Measurements from ENCODE around the gene CNTNAP5.

CNTNAP5 gene

GRCh38 chr2:124088616-124089015 is 63.5 kb downstream of the CNTNAP5 start:
- DNase-seq (ENCODE audit: insufficient read length, low spot score) (no peak), FAIRE-seq (no peak)

DNA sequence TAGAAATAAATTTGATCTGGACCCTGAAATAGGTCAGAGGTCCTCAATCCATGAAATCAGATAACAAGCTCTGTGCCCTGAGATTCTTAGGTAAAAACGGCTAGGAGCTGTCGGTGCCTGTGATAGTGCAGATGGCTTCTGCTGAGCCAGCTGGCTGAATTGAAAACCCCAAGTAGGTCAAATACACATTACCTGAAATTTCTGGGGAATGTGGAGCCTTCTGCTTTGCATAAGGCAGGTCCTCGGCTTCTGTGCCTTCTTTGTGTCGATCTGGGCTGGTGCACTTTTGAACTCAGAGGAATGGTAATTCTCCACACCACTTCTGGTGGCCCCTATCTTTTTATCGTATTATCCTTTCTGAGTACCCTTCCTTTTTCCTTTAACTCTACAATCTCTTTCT is 66.6 kb downstream of the CNTNAP5 start:
- FAIRE-seq (no peak), DNase-seq (ENCODE audit: insufficient read length, low spot score) (no peak)
- TF ChIP-seq POLR2A (IDR thresholded peaks at IDR 0.05; ENCODE audit: low read depth, low read length) = no peak

More at GRCh38 chr2:124088616-124089015, 63.5 kb downstream of the CNTNAP5 start:
- TF ChIP-seq POLR2A (IDR thresholded peaks at IDR 0.05; ENCODE audit: low read depth, low read length) = no peak

GRCh38 chr2:124092651-124093050 is 67.6 kb downstream of the CNTNAP5 start:
- DNase-seq (ENCODE audit: insufficient read length, low spot score) = no peak
- no peak for FAIRE-seq
- TF ChIP-seq POLR2A (IDR thresholded peaks at IDR 0.05; ENCODE audit: low read depth, low read length) = no peak

DNA sequence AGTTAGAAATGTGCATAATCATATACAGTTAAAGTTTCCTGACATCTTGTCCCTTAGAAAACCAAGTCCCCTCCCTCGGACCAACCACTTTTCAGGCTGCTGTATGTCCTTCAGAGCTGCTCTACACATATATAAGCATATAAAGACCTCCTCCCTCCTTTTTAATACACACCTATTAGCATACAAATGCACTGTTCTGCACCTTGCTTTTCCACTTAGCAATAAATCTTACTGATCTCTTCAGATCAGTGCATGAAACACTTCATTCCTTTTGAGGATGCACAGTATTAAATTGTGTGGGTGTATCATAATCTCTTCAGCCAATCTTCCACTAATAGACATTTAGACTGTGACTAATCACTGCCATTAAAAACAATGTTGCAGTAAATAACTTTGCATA is 79.8 kb downstream of the CNTNAP5 start:
- no peak for FAIRE-seq
- no peak for TF ChIP-seq POLR2A (IDR thresholded peaks at IDR 0.05; ENCODE audit: low read depth, low read length)
- DNase-seq (ENCODE audit: insufficient read length, low spot score) = no peak

DNA sequence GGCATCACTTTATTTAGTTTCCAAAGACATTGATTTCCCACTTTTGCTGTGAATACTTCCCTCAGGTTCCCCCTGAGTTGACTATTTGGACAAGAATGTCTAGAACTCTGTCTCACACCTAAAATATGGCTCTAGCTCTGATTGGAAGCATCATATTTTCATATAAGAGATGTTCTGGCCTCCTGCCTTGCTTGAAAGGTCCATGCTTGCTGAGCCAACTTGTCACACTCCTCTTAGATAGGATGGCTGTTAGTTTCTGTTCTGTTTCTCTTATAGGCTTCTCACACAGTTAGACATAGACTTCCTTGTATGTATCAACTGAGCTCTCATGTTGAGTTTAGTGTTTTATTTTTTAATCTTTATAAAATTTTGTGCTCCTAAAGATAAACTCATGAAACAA is 87.1 kb downstream of the CNTNAP5 start:
- TF ChIP-seq POLR2A (IDR thresholded peaks at IDR 0.05; ENCODE audit: low read depth, low read length) = no peak
- DNase-seq (ENCODE audit: insufficient read length, low spot score) (no peak), FAIRE-seq (no peak)

- FAIRE-seq (no peak), DNase-seq (ENCODE audit: insufficient read length, low spot score) (no peak)
- no peak for TF ChIP-seq POLR2A (IDR thresholded peaks at IDR 0.05; ENCODE audit: low read depth, low read length)
Measured at GRCh38 chr2:124112966-124113365, 87.9 kb downstream of the CNTNAP5 start.

DNA sequence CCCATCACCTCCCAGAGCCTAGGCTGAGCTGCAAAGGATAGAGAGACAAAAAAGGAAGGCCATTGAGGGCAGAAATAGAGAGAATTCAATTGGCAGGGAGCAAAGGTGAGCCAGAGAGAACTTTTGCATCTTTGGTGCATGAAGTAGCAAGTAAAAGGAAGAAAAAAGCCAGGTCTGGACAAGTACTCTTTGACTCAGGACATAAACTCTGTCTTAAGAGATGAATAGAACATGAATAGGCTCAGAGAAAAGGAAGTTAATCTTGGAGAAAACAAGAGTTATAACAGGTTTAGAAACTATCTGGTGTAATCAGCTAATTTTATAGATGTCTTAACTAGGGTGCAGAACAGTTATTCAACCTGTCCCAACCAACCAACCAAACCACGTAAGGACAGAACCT is 95.2 kb downstream of the CNTNAP5 start:
- DNase-seq (ENCODE audit: insufficient read length, low spot score) (no peak), FAIRE-seq (no peak)
- TF ChIP-seq POLR2A (IDR thresholded peaks at IDR 0.05; ENCODE audit: low read depth, low read length) = no peak

GRCh38 chr2:124121106-124121505 is 96.0 kb downstream of the CNTNAP5 start:
- no peak for TF ChIP-seq POLR2A (IDR thresholded peaks at IDR 0.05; ENCODE audit: low read depth, low read length)
- no peak for DNase-seq (ENCODE audit: insufficient read length, low spot score)
- FAIRE-seq = no peak

GRCh38 chr2:124121760-124122275 is 96.7 kb downstream of the CNTNAP5 start:
- DNase-seq (ENCODE audit: insufficient read length, low spot score) (no peak), FAIRE-seq (no peak)
- TF ChIP-seq POLR2A (IDR thresholded peaks at IDR 0.05; ENCODE audit: low read depth, low read length) = no peak

- no peak for FAIRE-seq
- TF ChIP-seq POLR2A (IDR thresholded peaks at IDR 0.05; ENCODE audit: low read depth, low read length) = no peak
- DNase-seq (ENCODE audit: insufficient read length, low spot score) = no peak
Measured at GRCh38 chr2:124122340-124122739, 97.3 kb downstream of the CNTNAP5 start.

- TF ChIP-seq POLR2A (IDR thresholded peaks at IDR 0.05; ENCODE audit: low read depth, low read length) = no peak
- DNase-seq (ENCODE audit: insufficient read length, low spot score) = no peak
- no peak for FAIRE-seq
Measured at GRCh38 chr2:124131276-124131675, 106.2 kb downstream of the CNTNAP5 start.

- no peak for TF ChIP-seq POLR2A (IDR thresholded peaks at IDR 0.05; ENCODE audit: low read depth, low read length)
- no peak for FAIRE-seq
- DNase-seq (ENCODE audit: insufficient read length, low spot score) = no peak
Measured at GRCh38 chr2:124136110-124136509, 111.0 kb downstream of the CNTNAP5 start.

- DNase-seq (ENCODE audit: insufficient read length, low spot score) = no peak
- no peak for FAIRE-seq
- no peak for TF ChIP-seq POLR2A (IDR thresholded peaks at IDR 0.05; ENCODE audit: low read depth, low read length)
Measured at GRCh38 chr2:124138076-124138475, 113.0 kb downstream of the CNTNAP5 start.

DNA sequence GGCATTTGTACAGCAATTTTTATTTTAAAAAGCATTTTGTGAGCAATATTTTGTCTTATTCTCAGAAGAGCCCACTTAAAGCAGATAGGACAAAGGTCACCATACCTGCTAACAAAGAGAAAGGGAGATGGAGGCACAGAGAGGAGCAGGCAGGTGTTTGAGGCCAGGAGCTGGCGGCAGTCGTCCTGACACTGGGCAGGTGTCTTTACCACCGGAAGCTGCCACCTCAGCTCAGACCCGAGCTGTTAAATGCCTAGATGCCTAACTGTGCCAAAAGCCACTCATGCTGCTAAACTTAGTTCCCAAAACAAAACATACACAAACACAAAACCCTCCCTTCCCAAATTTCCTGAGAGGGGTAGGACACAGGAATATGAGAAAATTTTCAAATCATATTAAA is 120.9 kb downstream of the CNTNAP5 start:
- TF ChIP-seq POLR2A (IDR thresholded peaks at IDR 0.05; ENCODE audit: low read depth, low read length) = no peak
- FAIRE-seq (no peak), DNase-seq (ENCODE audit: insufficient read length, low spot score) (no peak)

DNA sequence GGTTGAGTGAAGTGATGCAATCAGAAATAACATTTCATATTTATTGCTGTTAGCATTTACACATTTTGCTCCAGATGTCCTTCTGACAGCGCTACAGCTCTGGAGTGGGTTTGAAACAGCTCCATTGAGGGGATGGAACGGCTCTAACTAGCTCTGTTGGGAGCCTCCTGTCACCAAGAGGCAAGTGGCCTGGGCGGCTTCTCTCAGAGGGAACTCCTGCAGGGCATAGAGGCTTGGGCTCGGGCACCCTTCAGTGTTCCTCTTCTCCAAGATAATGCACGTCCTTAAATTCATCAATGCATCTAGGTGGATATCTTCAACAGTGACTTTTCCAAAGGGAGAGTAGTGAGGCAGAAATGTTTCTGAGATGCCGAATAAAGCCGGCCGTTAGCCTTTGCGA is 122.5 kb downstream of the CNTNAP5 start:
- FAIRE-seq (no peak), DNase-seq (ENCODE audit: insufficient read length, low spot score) (no peak)
- TF ChIP-seq POLR2A (IDR thresholded peaks at IDR 0.05; ENCODE audit: low read depth, low read length) = no peak

DNA sequence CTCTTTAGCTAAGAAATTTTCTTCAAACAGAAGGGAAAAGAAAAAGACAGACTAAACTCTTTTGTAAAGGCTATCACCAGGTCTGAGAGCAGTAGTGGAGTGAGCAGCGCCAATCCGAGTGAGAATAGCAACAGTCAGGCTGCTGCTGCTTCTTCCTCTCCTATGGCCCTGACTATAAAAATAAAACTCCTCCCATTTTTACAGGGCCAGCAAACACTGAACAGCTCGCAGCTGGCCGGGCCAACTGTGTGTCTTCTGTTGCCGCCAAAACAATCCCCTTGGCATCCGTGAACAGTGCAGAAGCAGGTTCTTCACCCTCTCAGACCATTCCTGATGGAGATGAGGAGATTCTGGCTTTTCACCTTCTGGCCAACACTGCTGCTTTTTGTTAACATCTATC is 124.5 kb downstream of the CNTNAP5 start:
- FAIRE-seq (no peak), DNase-seq (ENCODE audit: insufficient read length, low spot score) (no peak)
- no peak for TF ChIP-seq POLR2A (IDR thresholded peaks at IDR 0.05; ENCODE audit: low read depth, low read length)
